ENCODE measurements around the gene HAGHL. TPM values are rescaled to one million over a fixed set of nuclear protein-coding genes. Genes with fewer than 3 reads are reported as not detected.

Gene HAGHL
- total RNA-seq, 4 donors from 2014 or later = 1.0 to 3.4 TPM; not detected in 2

DNA sequence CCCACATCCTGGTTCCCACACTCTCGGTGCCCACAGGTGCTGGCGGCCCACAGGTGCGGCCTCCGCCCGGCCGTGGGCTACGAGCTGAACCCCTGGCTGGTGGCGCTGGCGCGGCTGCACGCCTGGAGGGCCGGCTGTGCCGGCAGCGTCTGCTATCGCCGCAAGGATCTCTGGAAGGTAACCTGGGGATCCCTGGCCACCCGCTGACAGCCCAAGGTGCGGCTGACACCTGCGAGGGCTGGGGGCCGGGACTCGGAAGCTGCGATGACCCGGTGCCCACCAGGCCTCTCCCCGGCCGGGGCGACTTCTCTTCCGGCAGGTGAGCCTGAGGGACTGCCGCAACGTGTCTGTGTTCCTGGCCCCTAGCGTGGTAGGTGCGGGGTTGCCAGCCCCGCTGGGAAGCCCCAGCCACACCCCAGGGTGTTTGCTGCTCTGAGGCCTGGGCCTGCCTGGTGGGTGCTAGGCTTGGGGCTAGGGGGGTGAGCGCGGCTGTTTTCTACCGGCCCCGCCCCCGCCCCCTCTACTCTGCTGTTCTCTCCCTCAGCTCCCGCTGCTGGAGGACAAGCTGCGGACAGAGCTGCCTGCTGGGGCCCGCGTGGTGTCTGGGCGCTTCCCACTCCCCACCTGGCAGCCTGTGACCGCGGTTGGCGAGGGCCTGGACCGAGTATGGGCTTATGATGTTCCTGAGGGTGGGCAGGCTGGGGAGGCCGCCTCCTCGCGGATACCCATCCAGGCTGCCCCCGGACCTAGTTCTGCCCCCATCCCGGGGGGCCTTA, 5.0 kb upstream of the HAGHL start:
- Histone ChIP-seq H3K4me1 (peaks cover 0 to 21% of the 10 kb centered on the region in 2 donors), H3K27ac (peak overlapping the region; percentile 79 to 84)
- intact Hi-C loops (cut with DNase I; ENCODE audit: low total_unique reads) = no loop called here

DNA sequence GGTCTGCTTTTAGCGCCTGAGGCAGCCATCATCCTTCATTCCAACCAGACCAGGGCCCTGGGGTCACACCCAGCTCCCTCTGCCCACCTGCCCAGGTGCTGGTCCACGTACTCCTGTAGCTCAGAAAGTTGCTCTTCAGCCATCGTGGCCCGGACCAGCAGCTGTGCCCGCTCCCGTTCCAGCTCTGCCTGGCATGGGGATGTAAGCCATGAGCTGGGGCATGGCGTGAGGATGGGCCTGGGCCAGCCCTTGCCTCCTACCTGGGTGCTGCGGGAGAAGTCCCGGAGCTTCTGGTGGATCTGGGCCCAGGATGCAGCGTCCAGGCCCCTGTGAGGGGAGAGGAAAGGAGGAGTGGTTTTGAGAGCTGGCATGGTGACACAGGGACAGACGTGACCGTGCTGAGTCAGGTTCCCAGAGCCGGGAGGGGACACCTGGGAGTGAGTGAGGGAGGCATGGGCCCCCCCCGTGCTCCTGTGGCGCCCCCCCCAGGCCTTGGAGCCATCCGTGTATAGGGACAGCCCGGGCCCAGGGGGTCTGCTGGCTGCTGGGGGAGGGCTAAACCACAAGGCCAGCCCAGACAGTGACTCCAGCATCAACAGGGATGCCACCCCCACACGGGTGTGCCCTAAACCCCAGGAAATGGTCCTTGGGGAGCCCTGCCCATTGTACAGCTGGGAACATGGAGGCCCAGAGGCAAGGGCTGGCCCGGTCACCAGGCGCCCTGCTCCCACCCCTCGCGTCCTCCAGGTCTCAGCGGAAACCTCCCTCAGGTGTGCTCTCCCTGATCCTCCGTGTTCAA, 3.9 kb upstream of the HAGHL start:
- intact Hi-C loops (cut with DNase I; ENCODE audit: low total_unique reads) = no loop called here
- Histone ChIP-seq H3K9me3 (no peaks in the 10 kb centered on the region), H3K27ac (no peak overlapping the region), H3K4me1 (peaks cover 0 to 32% of the 10 kb centered on the region in 2 donors), H3K4me3 (no peak overlapping the region), H3K36me3 (no peaks in the 10 kb centered on the region), H3K27me3 (peaks cover 0 to 19% of the 10 kb centered on the region in 2 donors)
- no peak for TF ChIP-seq POLR2A (IDR thresholded peaks at IDR 0.05)
- TF ChIP-seq, protein P1, sequence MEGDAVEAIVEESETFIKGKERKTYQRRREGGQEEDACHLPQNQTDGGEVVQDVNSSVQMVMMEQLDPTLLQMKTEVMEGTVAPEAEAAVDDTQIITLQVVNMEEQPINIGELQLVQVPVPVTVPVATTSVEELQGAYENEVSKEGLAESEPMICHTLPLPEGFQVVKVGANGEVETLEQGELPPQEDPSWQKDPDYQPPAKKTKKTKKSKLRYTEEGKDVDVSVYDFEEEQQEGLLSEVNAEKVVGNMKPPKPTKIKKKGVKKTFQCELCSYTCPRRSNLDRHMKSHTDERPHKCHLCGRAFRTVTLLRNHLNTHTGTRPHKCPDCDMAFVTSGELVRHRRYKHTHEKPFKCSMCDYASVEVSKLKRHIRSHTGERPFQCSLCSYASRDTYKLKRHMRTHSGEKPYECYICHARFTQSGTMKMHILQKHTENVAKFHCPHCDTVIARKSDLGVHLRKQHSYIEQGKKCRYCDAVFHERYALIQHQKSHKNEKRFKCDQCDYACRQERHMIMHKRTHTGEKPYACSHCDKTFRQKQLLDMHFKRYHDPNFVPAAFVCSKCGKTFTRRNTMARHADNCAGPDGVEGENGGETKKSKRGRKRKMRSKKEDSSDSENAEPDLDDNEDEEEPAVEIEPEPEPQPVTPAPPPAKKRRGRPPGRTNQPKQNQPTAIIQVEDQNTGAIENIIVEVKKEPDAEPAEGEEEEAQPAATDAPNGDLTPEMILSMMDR (IDR thresholded peaks at IDR 0.05) = no peak
- no peak for DNase-seq

More for the DNA sequence above, 5.0 kb upstream of the HAGHL start:
- TF ChIP-seq, protein P1 (IDR thresholded peaks at IDR 0.05) = no peak
- no peak for TF ChIP-seq POLR2A (IDR thresholded peaks at IDR 0.05)
- no peak for DNase-seq
- Histone ChIP-seq H3K27me3 (peaks cover 0 to 8% of the 10 kb centered on the region in 2 donors), H3K4me3 (peak overlapping the region; percentile 64 to 79), H3K36me3 (no peaks in the 10 kb centered on the region), H3K9me3 (no peaks in the 10 kb centered on the region)

DNA sequence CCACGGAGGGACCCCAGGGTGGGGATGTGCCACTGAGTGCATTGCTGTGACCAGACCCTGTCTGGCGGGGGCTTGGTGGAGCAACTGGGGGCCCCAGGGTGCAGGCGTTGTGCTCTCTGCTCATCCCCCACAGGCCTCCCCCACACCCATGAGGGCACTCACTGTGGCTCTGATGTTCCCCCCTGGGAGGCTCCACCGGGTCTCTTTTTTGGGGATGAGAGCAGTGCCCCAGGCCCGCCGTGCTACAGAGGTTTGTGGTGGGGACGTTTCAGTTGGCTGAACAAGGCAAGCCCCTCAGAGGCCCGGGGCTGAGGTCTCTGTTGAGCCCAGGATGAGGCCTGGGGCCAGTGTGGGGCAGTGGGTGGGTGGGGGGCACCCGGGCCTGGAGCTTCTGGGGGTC, 3.2 kb upstream of the HAGHL start:
- Histone ChIP-seq H3K36me3 (no peaks in the 10 kb centered on the region), H3K4me3 (no peak overlapping the region), H3K27ac (no peak overlapping the region), H3K9me3 (no peaks in the 10 kb centered on the region), H3K4me1 (peaks cover 0 to 33% of the 10 kb centered on the region in 2 donors), H3K27me3 (peaks cover 0 to 26% of the 10 kb centered on the region in 2 donors)
- TF ChIP-seq, protein P1 (IDR thresholded peaks at IDR 0.05) = no peak
- no peak for TF ChIP-seq POLR2A (IDR thresholded peaks at IDR 0.05)
- intact Hi-C loops (cut with DNase I; ENCODE audit: low total_unique reads) = no loop called here
- DNase-seq = no peak

DNA sequence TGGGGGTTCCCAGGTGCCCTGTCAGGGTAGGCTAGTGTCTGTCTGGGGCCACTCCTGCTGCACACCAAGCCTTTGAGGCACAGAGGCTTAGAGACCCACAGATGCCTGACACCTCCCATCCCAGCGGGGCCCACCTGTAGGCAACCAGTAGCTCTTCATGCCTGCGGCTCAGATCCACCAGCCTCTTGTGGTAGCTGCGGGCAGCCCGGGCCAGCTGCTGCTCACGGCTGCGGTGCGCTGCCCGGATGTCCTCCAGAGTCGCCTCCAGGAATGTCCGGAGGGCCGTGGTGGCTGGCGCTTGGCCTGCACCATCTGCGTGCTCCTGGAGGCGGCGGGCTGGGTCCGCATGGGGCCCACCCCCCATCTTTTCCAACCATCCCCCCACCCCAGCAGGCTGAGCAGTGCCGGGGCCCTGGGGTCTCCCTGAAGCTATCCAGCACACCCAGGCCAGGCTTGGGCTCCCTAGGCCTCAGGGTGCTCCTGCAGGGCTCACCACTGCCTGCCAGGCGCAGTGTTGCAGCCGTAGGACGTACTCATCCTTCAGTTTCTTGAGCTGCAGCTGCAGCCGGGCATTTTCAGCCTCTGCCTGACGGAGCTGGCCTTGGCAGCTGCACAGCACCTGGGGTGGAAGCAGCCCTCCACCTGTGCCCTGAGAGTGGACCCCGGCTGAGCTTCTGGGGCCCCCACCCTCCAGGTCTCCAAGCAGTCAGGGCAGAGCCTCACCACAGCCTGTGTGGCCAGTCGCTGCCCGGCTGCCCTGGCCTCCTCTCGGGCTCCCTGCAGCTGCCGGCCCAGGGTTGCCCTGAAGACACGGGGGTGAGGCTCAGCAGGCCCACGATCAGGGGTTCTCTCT, 2.5 kb upstream of the HAGHL start:
- no peak overlapping the region for H3K27ac ChIP-seq
- intact Hi-C loops (cut with DNase I; ENCODE audit: low total_unique reads) = no loop called here
- peaks cover 0 to 28% of the 10 kb centered on the region in 2 donors for H3K27me3 ChIP-seq
- TF ChIP-seq POLR2A (IDR thresholded peaks at IDR 0.05) = no peak
- TF ChIP-seq, protein P1 (IDR thresholded peaks at IDR 0.05) = no peak
- H3K36me3 ChIP-seq = no peaks in the 10 kb centered on the region
- no peak for DNase-seq
- no peak overlapping the region for H3K4me3 ChIP-seq
- peaks cover 0 to 33% of the 10 kb centered on the region in 2 donors for H3K4me1 ChIP-seq
- H3K9me3 ChIP-seq = no peaks in the 10 kb centered on the region

Data from uterus (tissue), 4 donors.